ENCODE data around the gene PGR. TPM values are rescaled to one million over a fixed set of nuclear protein-coding genes. Genes with fewer than 3 reads are reported as not detected.

PGR gene
- total RNA-seq, 1 donor from 2014 or later = 0.18 TPM

GRCh38 chr11:101104716-101105115, 24.9 kb downstream of the PGR start:
- Histone ChIP-seq H3K9me3 (ENCODE audit: insufficient read depth, low read depth, low read length) (no peaks in the 10 kb centered on the region), H3K4me2 (ENCODE audit: low read length) (no peak overlapping the region), H3K4me3 (ENCODE audit: insufficient read depth, low read depth, low read length) (no peak overlapping the region), H2AFZ (ENCODE audit: low read depth, low read length) (no peak overlapping the region), H3K36me3 (ENCODE audit: insufficient read depth, low read length) (no peaks in the 10 kb centered on the region), H4K20me1 (ENCODE audit: insufficient read depth, low read length) (no peaks in the 10 kb centered on the region), H3K9ac (ENCODE audit: low read length) (no peak overlapping the region), H3K4me1 (ENCODE audit: insufficient read depth, low read length) (no peaks in the 10 kb centered on the region), H3K27ac (ENCODE audit: low read depth, low read length) (no peak overlapping the region), H3K79me2 (ENCODE audit: insufficient read depth, low read length) (no peaks in the 10 kb centered on the region), H3K27me3 (ENCODE audit: insufficient read depth, low read length) (no peaks in the 10 kb centered on the region)
- peaks cover 17% of the 10 kb centered on the region for H3K9me3 Mint-ChIP-seq (ENCODE audit: unreplicated experiment)
- H3K4me1 Mint-ChIP-seq (ENCODE audit: low read depth, unreplicated experiment) = no peaks in the 10 kb centered on the region
- H3K4me3 Mint-ChIP-seq (ENCODE audit: unreplicated experiment) = no peak overlapping the region
- no peak overlapping the region for H3K27ac Mint-ChIP-seq (ENCODE audit: unreplicated experiment)
- H3K36me3 Mint-ChIP-seq (ENCODE audit: low read depth, unreplicated experiment) = no peaks in the 10 kb centered on the region
- no peak for TF ChIP-seq EZH2 (IDR thresholded peaks at IDR 0.05; ENCODE audit: insufficient read depth, low read length)
- TF ChIP-seq, protein P1, sequence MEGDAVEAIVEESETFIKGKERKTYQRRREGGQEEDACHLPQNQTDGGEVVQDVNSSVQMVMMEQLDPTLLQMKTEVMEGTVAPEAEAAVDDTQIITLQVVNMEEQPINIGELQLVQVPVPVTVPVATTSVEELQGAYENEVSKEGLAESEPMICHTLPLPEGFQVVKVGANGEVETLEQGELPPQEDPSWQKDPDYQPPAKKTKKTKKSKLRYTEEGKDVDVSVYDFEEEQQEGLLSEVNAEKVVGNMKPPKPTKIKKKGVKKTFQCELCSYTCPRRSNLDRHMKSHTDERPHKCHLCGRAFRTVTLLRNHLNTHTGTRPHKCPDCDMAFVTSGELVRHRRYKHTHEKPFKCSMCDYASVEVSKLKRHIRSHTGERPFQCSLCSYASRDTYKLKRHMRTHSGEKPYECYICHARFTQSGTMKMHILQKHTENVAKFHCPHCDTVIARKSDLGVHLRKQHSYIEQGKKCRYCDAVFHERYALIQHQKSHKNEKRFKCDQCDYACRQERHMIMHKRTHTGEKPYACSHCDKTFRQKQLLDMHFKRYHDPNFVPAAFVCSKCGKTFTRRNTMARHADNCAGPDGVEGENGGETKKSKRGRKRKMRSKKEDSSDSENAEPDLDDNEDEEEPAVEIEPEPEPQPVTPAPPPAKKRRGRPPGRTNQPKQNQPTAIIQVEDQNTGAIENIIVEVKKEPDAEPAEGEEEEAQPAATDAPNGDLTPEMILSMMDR (IDR thresholded peaks at IDR 0.05; ENCODE audit: insufficient read depth, low read depth, low read length) = no peak
- no peak for DNase-seq (ENCODE audit: low read depth)
- H3K27me3 Mint-ChIP-seq (ENCODE audit: low read depth, unreplicated experiment) = no peaks in the 10 kb centered on the region
- FAIRE-seq = no peak

DNA sequence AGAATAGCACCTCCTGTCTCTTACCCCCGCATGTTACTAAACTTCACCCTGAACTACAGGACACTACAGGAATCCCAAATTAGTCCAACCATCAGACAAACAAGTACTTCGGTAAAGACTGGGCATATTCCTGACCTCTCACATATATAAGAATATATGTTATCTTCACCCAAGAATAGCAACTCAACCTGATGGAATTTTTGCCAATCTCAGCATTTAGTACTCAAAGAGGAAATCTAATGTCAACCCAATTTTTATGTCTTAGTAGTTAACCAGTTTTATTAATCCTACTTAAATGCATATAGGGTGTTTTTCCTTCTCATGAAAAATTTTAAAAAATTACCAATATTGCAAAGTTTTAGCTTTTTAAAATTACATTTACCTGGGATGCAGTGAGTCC, 26.2 kb downstream of the PGR start:
- Histone ChIP-seq H3K27me3 (ENCODE audit: insufficient read depth, low read length) (no peaks in the 10 kb centered on the region), H3K36me3 (ENCODE audit: insufficient read depth, low read length) (no peaks in the 10 kb centered on the region), H3K9me3 (ENCODE audit: insufficient read depth, low read depth, low read length) (no peaks in the 10 kb centered on the region), H2AFZ (ENCODE audit: low read depth, low read length) (no peak overlapping the region), H3K4me2 (ENCODE audit: low read length) (no peak overlapping the region), H3K4me3 (ENCODE audit: insufficient read depth, low read depth, low read length) (no peak overlapping the region), H3K79me2 (ENCODE audit: insufficient read depth, low read length) (no peaks in the 10 kb centered on the region), H4K20me1 (ENCODE audit: insufficient read depth, low read length) (no peaks in the 10 kb centered on the region), H3K27ac (ENCODE audit: low read depth, low read length) (no peak overlapping the region), H3K9ac (ENCODE audit: low read length) (no peak overlapping the region), H3K4me1 (ENCODE audit: insufficient read depth, low read length) (no peaks in the 10 kb centered on the region)
- Mint-ChIP-seq H3K4me1 (ENCODE audit: low read depth, unreplicated experiment) (no peaks in the 10 kb centered on the region), H3K4me3 (ENCODE audit: unreplicated experiment) (no peak overlapping the region), H3K27me3 (ENCODE audit: low read depth, unreplicated experiment) (no peaks in the 10 kb centered on the region), H3K27ac (ENCODE audit: unreplicated experiment) (no peak overlapping the region), H3K36me3 (ENCODE audit: low read depth, unreplicated experiment) (no peaks in the 10 kb centered on the region), H3K9me3 (ENCODE audit: unreplicated experiment) (peaks cover 10% of the 10 kb centered on the region)
- FAIRE-seq (no peak), DNase-seq (ENCODE audit: low read depth) (no peak)
- TF ChIP-seq EZH2 (IDR thresholded peaks at IDR 0.05; ENCODE audit: insufficient read depth, low read length) = no peak
- TF ChIP-seq, protein P1 (IDR thresholded peaks at IDR 0.05; ENCODE audit: insufficient read depth, low read depth, low read length) = no peak

- Histone ChIP-seq H3K27ac (ENCODE audit: low read depth, low read length) (no peak overlapping the region), H3K4me1 (ENCODE audit: insufficient read depth, low read length) (no peaks in the 10 kb centered on the region), H3K79me2 (ENCODE audit: insufficient read depth, low read length) (no peaks in the 10 kb centered on the region), H3K4me2 (ENCODE audit: low read length) (no peak overlapping the region), H2AFZ (ENCODE audit: low read depth, low read length) (no peak overlapping the region), H3K4me3 (ENCODE audit: insufficient read depth, low read depth, low read length) (no peak overlapping the region), H4K20me1 (ENCODE audit: insufficient read depth, low read length) (no peaks in the 10 kb centered on the region), H3K9me3 (ENCODE audit: insufficient read depth, low read depth, low read length) (no peaks in the 10 kb centered on the region), H3K36me3 (ENCODE audit: insufficient read depth, low read length) (no peaks in the 10 kb centered on the region), H3K9ac (ENCODE audit: low read length) (no peak overlapping the region), H3K27me3 (ENCODE audit: insufficient read depth, low read length) (no peaks in the 10 kb centered on the region)
- Mint-ChIP-seq H3K4me3 (ENCODE audit: unreplicated experiment) (no peak overlapping the region), H3K9me3 (ENCODE audit: unreplicated experiment) (peaks cover 6% of the 10 kb centered on the region), H3K36me3 (ENCODE audit: low read depth, unreplicated experiment) (no peaks in the 10 kb centered on the region), H3K27me3 (ENCODE audit: low read depth, unreplicated experiment) (no peaks in the 10 kb centered on the region), H3K4me1 (ENCODE audit: low read depth, unreplicated experiment) (peaks cover 2% of the 10 kb centered on the region), H3K27ac (ENCODE audit: unreplicated experiment) (no peak overlapping the region)
- DNase-seq (ENCODE audit: low read depth) = no peak
- no peak for FAIRE-seq
- no peak for TF ChIP-seq EZH2 (IDR thresholded peaks at IDR 0.05; ENCODE audit: insufficient read depth, low read length)
- TF ChIP-seq, protein P1 (IDR thresholded peaks at IDR 0.05; ENCODE audit: insufficient read depth, low read depth, low read length) = no peak
Measured at GRCh38 chr11:101100601-101101000, 29.0 kb downstream of the PGR start.
